HL-60/S4 (cell line): ENCODE results near the gene BRI3.

Experiments
- in situ Hi-C: fragments of 300-500 bp; cut with MboI; formaldehyde crosslinking; loops from 2 replicates; pipeline ENCODE4 v1.14.3; 2022; ENCODE audit warnings: low sequenced_read_pairs

Gene BRI3, protein sequence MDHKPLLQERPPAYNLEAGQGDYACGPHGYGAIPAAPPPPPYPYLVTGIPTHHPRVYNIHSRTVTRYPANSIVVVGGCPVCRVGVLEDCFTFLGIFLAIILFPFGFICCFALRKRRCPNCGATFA

GRCh38 chr7:98280791-98281756 is at the start of gene BRI3:
Gene BRI3 (plus strand): TSS chr7:98281686. CDS start chr7:98281796, 110 bp downstream.
- in situ Hi-C loops = no loop called here

GRCh38 chr7:98232263-98232585 is 49.3 kb upstream of the BRI3 start:
- in situ Hi-C loops = no loop called here

GRCh38 chr7:98232799-98233198 is 48.7 kb upstream of the BRI3 start:
- in situ Hi-C loops = no loop called here

DNA sequence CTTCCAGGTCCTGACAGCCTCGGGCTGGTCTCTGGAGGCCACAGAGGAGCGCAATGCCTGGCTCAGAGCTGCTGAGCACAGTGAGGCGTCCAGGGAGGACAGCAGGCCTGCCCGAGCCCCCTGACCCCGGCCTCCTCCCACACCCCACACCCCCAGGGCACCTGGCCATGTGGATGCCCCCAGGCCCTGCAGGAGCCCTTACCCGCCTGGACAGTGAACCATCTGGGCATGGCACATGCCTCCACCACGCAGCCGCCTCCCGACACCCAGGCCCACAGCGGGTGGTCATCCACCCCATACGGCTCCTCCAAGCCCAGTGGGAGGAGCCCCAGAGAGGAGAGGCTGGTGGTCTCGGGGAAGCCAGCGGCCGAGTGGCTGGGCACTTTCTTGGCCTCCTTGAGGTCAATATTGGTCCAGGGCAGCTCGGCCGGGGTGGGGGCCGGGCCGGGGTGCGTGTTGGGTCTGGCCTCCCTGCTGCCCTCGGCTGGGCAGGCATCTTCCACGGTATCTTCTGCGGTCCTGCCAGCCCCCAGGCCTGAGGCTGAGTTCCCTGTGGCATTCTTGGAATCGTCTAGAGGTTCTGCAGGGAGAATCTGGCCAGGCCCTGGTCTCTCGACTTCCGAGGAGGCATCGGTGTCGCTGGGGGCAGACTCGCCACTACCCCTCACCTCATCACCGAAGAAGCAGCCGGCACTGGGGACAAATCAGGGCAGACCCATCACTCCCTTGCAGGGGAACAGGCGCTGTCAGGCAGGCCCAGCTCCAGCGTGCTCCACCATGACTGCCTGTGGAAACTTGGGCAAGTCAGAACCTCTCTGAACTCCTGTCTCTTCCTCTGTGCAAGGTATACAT is 48.0 kb upstream of the BRI3 start:
- in situ Hi-C loops = no loop called here

GRCh38 chr7:98234429-98235147 is 46.9 kb upstream of the BRI3 start:
- in situ Hi-C loops = no loop called here

GRCh38 chr7:98235901-98236300 is 45.6 kb upstream of the BRI3 start:
- in situ Hi-C loops = no loop called here

DNA sequence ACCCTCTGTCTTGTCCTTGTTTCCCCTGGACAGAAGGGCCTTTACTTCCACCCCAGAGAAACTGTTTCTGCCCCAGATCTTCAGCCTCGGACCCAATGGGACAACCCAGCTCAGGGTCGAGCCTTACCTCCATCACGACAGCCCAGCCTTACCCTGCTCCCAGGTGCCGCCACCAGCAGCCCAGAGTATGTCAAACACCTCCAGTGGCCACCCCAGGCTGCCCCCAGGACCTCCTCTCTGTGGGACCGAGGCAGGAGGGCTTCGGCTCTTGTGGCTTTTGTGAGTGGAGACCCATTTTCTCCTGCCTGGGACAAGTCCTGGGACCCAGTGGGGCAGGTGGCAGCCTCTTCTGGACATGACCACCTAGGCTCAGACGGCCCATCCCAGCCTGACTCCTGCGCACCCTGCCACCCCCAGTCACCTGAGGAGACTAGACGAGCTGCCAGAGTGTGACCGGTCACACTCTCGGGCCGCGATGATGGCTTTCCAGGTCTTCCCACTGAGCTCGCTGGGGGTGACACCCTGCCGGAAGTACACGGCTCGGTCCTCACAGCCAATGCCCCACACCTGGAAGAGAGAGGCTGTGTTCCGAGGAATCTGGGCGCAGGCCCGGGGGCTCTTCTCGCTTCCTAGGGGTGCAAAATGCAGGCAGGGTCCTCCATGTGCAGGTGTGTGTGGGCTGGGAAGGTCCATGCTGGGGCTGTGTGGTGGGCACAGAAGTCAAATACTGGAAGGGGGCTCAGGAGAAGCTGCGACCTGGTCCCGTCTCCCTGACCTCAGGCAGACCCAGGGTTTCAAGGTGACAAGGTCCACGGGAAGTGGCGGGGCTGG is 44.9 kb upstream of the BRI3 start:
- in situ Hi-C loops = no loop called here

GRCh38 chr7:98238076-98238475 is 43.4 kb upstream of the BRI3 start:
- in situ Hi-C loops = no loop called here

DNA sequence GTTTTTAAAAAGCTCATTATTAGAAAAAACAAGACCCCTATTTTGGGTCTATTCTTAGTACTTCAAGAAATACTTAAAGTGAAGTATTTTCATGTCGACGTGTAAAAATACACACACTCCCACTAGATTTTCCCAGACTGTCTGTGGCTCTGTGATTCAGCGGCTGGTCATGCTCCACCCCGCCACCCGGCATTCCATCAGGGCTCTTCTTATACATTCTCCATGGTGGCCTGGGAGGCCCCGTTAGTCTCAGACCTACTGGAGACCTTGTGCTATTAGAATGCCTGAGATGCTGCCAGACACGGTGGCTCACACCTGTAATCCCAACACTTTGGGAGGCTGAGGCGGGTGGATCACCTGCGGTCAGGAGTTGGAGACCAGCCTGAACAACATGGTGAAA is 42.5 kb upstream of the BRI3 start:
- in situ Hi-C loops = no loop called here

DNA sequence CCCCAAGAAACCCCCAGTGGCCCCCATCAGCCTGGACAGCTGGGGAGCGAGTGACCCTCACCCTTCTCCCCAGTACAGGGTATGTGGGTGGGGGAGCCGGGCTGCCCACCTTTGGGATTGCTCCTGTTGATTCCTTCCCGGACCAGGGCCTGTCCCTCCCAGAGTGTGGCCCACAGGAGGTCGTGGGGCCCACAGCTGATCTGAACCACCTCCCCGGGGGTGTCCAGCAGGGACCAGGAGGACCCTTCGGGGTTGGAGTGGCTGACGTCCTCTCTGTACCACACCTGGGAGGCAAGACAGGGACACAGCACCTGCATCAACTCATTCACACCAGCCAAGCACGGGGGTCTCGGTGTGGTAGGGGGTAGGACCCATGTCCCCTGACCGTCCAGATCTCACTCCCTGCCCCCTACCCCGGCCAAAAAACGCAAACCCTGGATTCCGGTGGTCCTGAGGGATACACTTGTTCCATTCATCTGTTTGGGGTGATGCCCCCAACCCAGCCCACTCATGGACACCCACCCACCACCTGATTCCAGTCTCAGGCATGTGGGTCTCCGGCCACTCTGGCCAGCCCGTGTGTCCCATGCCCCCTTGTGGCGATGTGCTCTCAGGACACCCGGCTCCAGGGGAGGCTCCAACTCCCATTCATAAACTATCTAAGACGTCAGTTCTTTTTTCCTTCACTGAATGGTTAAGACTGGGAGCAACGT is 40.4 kb upstream of the BRI3 start:
- in situ Hi-C loops = no loop called here

- in situ Hi-C loops = no loop called here
Observed at GRCh38 chr7:98241674-98242241, 39.7 kb upstream of the BRI3 start.

DNA sequence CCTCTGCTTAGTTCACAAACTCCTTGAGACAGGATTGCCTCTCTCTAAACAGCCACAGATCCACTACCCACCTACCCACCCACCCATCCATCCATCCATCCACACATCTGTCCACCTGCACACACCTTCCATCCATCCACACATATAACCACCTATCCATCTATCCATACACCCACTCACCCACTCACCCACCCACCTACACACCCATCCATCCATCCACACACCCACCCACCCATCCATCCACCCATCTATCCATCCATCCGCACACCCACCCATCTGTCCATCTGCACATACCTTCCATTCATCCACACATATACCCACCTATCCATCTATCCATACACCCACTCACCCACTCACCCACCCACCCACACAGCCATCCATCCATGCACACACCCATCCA is 39.1 kb upstream of the BRI3 start:
- in situ Hi-C loops = no loop called here

- in situ Hi-C loops = no loop called here
Observed at GRCh38 chr7:98242934-98243333, 38.6 kb upstream of the BRI3 start.

- in situ Hi-C loops = no loop called here
Observed at GRCh38 chr7:98244871-98245270, 36.6 kb upstream of the BRI3 start.

DNA sequence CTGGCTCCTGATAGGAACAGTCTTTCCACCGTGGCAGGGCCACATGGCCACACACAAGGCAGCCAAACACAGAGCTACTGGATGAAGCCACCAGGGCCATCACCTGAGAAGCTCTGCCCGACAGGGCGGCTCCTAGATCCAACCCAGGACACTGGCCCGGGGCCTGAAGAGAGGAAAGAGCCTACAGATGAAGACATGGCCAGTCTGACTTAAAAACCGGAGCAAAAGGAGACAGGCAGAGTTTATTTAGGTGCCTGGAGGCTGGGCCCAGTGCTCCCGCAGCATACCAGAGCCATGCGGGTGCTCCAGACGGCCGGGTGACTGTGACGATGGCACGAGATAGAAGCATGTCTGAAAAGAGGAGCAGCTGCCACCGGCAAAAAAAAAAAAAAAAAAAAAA is 33.3 kb upstream of the BRI3 start:
- in situ Hi-C loops = no loop called here

GRCh38 chr7:98249106-98249505 is 32.4 kb upstream of the BRI3 start:
- in situ Hi-C loops = no loop called here

DNA sequence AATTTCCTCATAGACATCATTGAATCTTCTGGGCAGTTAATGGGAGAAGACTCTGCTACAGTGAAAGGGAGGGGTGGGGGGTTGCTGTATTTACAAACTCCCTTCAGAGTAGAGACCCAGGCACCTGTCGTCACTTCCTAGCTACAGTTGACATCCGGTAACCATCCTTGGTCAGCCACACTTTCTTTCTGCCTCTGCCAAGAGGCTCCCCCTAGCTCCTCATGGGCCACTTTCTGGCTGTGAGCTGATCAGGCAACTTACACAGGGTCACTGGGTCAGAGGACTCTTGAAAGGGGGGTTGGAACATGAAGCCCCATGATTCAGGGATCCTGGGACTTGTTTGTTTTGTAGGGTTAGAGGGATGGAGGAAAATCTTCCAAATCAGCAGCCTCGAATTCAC is 30.7 kb upstream of the BRI3 start:
- in situ Hi-C loops = no loop called here

DNA sequence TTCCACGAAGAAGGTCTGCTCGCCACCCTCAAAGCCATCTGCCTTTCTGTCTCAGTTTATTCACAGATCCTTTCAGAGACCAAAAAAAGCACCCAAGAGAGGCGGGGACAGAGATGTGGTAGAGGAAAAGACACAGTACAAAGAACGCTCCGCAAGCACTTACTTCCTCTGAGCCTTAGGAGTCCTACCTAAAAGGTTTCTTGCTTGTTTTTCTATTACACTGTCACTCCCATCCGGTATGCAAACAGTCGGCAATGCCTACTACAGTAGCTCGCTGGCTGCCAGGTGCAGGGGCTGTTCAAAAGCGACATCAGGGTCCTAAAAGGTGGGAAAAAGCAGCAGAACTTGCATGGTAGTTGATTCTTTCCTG is 30.3 kb upstream of the BRI3 start:
- in situ Hi-C loops = no loop called here
